ENCODE data around the gene PRPS1. TPM values are rescaled to one million over a fixed set of nuclear protein-coding genes. Genes with fewer than 3 reads are reported as not detected.

The PRPS1 gene
- total RNA-seq, 1 experiment from 2014 or later, result 87.3 TPM

DNA sequence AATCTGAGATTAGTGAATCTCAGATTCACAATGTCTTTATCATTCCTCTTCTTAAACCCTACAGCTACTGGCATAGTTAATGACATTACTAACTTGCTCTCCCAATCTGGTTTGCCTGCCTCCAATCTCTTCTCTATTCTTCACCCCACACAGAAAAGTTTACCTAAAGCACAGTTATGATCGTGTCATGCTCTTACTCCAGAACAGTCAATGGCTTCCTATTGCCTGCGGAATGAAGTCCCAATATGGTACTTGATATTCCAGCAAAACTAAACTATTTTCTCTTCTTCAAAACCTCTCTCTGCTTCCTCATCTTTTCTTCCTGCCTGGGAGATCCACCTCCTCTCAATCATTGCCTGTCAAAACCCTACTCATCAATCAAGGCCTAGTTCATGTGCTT is 3.4 kb upstream of the PRPS1 start:
- BruUV-seq (replicated peaks), result no TSS peak
- CTCF ChIA-PET, result no interaction called here

DNA sequence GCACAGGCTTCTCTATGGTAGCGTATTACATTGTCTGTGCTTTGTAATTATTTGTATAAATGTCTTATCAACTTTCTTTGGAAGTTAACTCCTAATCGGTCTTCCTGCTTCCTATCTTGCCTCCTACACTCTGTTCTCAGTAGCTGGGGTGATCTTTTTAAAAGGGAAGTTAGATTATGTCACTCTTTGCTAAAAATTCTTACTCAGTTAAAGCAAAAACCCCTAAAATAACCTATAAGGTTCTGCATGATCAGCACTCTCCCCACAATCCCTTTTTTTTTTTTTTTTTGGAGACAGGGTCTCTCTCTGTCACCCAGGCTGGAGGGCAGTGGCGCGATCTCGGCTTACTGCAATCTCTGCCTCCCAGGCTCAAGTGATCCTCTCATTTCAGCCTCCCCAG is 2.6 kb upstream of the PRPS1 start:
- TF ChIP-seq, protein P1, sequence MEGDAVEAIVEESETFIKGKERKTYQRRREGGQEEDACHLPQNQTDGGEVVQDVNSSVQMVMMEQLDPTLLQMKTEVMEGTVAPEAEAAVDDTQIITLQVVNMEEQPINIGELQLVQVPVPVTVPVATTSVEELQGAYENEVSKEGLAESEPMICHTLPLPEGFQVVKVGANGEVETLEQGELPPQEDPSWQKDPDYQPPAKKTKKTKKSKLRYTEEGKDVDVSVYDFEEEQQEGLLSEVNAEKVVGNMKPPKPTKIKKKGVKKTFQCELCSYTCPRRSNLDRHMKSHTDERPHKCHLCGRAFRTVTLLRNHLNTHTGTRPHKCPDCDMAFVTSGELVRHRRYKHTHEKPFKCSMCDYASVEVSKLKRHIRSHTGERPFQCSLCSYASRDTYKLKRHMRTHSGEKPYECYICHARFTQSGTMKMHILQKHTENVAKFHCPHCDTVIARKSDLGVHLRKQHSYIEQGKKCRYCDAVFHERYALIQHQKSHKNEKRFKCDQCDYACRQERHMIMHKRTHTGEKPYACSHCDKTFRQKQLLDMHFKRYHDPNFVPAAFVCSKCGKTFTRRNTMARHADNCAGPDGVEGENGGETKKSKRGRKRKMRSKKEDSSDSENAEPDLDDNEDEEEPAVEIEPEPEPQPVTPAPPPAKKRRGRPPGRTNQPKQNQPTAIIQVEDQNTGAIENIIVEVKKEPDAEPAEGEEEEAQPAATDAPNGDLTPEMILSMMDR (conservative IDR thresholded peaks at IDR 0.05; ENCODE audit: low read depth, low read length), result no peak
- TF ChIP-seq EZH2 (IDR thresholded peaks at IDR 0.05; ENCODE audit: borderline replicate concordance, low read depth, low read length, poor library complexity, severe bottlenecking), result no peak
- CTCF ChIA-PET, result no interaction called here
- intact Hi-C loops (cut with micrococcal nuclease; ENCODE audit: unreplicated experiment), result no loop called here
- Histone ChIP-seq H3K27ac (ENCODE audit: low read depth, low read length, poor library complexity, severe bottlenecking) (no peak overlapping the region), H3K27me3 (replicated peaks; ENCODE audit: insufficient read depth, low read depth, low read length, poor library complexity) (no peaks in the 10 kb centered on the region), H3K9me3 (ENCODE audit: low read depth, low read length, poor library complexity, severe bottlenecking) (no peaks in the 10 kb centered on the region), H3K36me3 (ENCODE audit: insufficient read depth, low read length, poor library complexity, severe bottlenecking) (no peaks in the 10 kb centered on the region), H3K4me1 (ENCODE audit: insufficient read depth, low read length, poor library complexity, severe bottlenecking) (peaks cover 5% of the 10 kb centered on the region), H3K4me3 (ENCODE audit: low read depth, low read length, poor library complexity, severe bottlenecking) (no peak overlapping the region)
- no TSS peak for BruUV-seq (replicated peaks)
- POLR2A ChIA-PET (ENCODE audit: low non-redundant PET), result no interaction called here
- DNase-seq (ENCODE audit: low spot score), result no peak

More for the DNA sequence above, 3.4 kb upstream of the PRPS1 start:
- intact Hi-C loops (cut with micrococcal nuclease; ENCODE audit: unreplicated experiment), result no loop called here
- TF ChIP-seq, protein P1 (conservative IDR thresholded peaks at IDR 0.05; ENCODE audit: low read depth, low read length), result no peak
- TF ChIP-seq EZH2 (IDR thresholded peaks at IDR 0.05; ENCODE audit: borderline replicate concordance, low read depth, low read length, poor library complexity, severe bottlenecking), result no peak
- no peaks in the 10 kb centered on the region for H3K27me3 ChIP-seq (replicated peaks; ENCODE audit: insufficient read depth, low read depth, low read length, poor library complexity)
- POLR2A ChIA-PET (ENCODE audit: low non-redundant PET), result no interaction called here
- no peak for DNase-seq (ENCODE audit: low spot score)
- H3K36me3 ChIP-seq (ENCODE audit: insufficient read depth, low read length, poor library complexity, severe bottlenecking), result no peaks in the 10 kb centered on the region
- H3K4me3 ChIP-seq (ENCODE audit: low read depth, low read length, poor library complexity, severe bottlenecking), result no peak overlapping the region
- no peaks in the 10 kb centered on the region for H3K4me1 ChIP-seq (ENCODE audit: insufficient read depth, low read length, poor library complexity, severe bottlenecking)
- no peaks in the 10 kb centered on the region for H3K9me3 ChIP-seq (ENCODE audit: low read depth, low read length, poor library complexity, severe bottlenecking)
- H3K27ac ChIP-seq (ENCODE audit: low read depth, low read length, poor library complexity, severe bottlenecking), result no peak overlapping the region

DNA sequence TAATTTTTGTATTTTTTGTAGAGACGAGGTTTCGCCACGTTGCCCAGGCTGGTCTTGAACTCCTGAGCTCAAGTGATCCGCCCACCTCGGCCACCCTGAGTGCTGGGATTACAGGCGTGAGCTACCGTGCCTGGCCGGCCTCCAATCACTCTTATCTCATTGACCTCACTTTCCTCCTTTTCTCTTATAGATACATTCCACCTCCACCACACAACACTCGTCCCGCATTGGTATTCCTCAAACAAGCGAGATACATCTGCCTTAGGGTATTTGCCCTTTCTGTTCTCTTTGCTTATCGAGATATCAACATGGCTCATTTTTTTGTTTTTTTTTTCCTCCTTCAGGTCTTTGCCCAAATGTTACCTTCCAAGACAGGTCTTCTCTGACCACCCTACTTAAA is 1.8 kb upstream of the PRPS1 start:
- intact Hi-C loops (cut with micrococcal nuclease; ENCODE audit: unreplicated experiment), result no loop called here

More for the DNA sequence above, 1.8 kb upstream of the PRPS1 start:
- BruUV-seq (replicated peaks), result no TSS peak
- Histone ChIP-seq H3K27ac (ENCODE audit: low read depth, low read length, poor library complexity, severe bottlenecking) (no peak overlapping the region), H3K9me3 (ENCODE audit: low read depth, low read length, poor library complexity, severe bottlenecking) (no peaks in the 10 kb centered on the region), H3K4me1 (ENCODE audit: insufficient read depth, low read length, poor library complexity, severe bottlenecking) (peaks cover 5% of the 10 kb centered on the region), H3K27me3 (replicated peaks; ENCODE audit: insufficient read depth, low read depth, low read length, poor library complexity) (no peaks in the 10 kb centered on the region), H3K36me3 (ENCODE audit: insufficient read depth, low read length, poor library complexity, severe bottlenecking) (no peaks in the 10 kb centered on the region), H3K4me3 (ENCODE audit: low read depth, low read length, poor library complexity, severe bottlenecking) (no peak overlapping the region)
- TF ChIP-seq EZH2 (IDR thresholded peaks at IDR 0.05; ENCODE audit: borderline replicate concordance, low read depth, low read length, poor library complexity, severe bottlenecking), result no peak
- TF ChIP-seq, protein P1 (conservative IDR thresholded peaks at IDR 0.05; ENCODE audit: low read depth, low read length), result no peak
- no peak for DNase-seq (ENCODE audit: low spot score)
- ChIA-PET POLR2A (ENCODE audit: low non-redundant PET) (no interaction called here), CTCF (interaction anchor here (0.6 kb wide), 1 partner anchor 46 kb away, joined by 8 read pairs; no protein-coding TSS in a partner anchor)

Data from A673 (cell line).